ENCODE results near the gene TOR1AIP1. TPM values are rescaled to one million over a fixed set of nuclear protein-coding genes. Genes with fewer than 3 reads are reported as not detected.

TOR1AIP1 gene
- polyA plus RNA-seq, 2 of the 4 experiments (the other 2 are of a cell fraction): 31.3 to 38.4 TPM

DNA sequence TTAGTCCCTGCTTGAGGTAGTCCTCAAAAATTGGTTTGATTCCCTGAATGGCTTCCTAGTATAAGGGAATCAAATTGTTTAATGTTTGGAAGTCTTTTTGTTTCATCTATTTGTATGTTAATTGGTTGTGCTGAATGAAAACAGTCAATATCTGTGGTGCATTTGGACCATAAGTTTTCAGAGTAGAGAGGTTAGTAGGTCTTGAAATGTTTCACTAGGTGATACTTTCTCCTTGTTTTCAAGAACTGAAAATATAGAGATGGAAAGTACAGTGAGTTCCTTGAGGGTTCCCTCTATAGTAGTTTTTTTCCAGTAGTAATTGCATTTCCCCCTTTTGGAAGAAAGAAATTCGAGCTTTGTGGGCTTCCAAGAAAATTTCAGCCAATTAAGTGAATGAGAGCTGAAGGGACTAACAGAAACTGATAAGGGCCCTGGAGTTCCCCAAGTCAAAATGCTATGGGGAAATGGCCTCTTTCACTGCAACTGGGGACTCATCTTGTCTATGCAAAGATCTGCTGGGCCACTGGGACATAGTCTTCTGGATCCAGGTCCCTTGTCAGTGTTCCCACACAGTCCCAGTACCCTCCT, 53.9 kb downstream of the TOR1AIP1 start:
- WGBS (ENCODE audit: missing lambda C conversion rate): 16% methylated on average over 1 of the region's 1 CpG
- Histone ChIP-seq H3K9me3 (no peaks in the 10 kb centered on the region), H3K4me3 (no peak overlapping the region), H3K4me1 (peaks cover 11% of the 10 kb centered on the region; the same call in 2 of the 3 replicates), H3K27ac (no peak overlapping the region), H3K4me2 (no peak overlapping the region)
- TF ChIP-seq KDM5A (IDR thresholded peaks at IDR 0.05) (no peak), EHMT2 (IDR thresholded peaks at IDR 0.05; ENCODE audit: low read depth) (no peak), RCOR1 (IDR thresholded peaks at IDR 0.05; ENCODE audit: low read depth, low read length) (no peak), ZNF302 (CRISPR knock-in tag; IDR thresholded peaks at IDR 0.05) (no peak), HOXB5 (CRISPR knock-in tag; IDR thresholded peaks at IDR 0.05) (no peak), FOXS1 (CRISPR knock-in tag; IDR thresholded peaks at IDR 0.05) (no peak), MYC (IDR thresholded peaks at IDR 0.05; ENCODE audit: borderline replicate concordance, low read length) (no peak), POLR2A (IDR thresholded peaks at IDR 0.05; ENCODE audit: low read length) (no peak)
- TF ChIP-seq, protein P1, sequence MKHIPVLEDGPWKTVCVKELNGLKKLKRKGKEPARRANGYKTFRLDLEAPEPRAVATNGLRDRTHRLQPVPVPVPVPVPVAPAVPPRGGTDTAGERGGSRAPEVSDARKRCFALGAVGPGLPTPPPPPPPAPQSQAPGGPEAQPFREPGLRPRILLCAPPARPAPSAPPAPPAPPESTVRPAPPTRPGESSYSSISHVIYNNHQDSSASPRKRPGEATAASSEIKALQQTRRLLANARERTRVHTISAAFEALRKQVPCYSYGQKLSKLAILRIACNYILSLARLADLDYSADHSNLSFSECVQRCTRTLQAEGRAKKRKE (CRISPR knock-in tag; IDR thresholded peaks at IDR 0.05; ENCODE audit: low read depth): no peak
- TF ChIP-seq, protein P2, sequence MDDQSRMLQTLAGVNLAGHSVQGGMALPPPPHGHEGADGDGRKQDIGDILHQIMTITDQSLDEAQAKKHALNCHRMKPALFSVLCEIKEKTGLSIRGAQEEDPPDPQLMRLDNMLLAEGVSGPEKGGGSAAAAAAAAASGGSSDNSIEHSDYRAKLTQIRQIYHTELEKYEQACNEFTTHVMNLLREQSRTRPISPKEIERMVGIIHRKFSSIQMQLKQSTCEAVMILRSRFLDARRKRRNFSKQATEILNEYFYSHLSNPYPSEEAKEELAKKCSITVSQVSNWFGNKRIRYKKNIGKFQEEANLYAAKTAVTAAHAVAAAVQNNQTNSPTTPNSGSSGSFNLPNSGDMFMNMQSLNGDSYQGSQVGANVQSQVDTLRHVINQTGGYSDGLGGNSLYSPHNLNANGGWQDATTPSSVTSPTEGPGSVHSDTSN (IDR thresholded peaks at IDR 0.05): no peak
- TF ChIP-seq, protein P3, sequence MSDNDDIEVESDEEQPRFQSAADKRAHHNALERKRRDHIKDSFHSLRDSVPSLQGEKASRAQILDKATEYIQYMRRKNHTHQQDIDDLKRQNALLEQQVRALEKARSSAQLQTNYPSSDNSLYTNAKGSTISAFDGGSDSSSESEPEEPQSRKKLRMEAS (IDR thresholded peaks at IDR 0.05): no peak
- TF ChIP-seq, protein P4, sequence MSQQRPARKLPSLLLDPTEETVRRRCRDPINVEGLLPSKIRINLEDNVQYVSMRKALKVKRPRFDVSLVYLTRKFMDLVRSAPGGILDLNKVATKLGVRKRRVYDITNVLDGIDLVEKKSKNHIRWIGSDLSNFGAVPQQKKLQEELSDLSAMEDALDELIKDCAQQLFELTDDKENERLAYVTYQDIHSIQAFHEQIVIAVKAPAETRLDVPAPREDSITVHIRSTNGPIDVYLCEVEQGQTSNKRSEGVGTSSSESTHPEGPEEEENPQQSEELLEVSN (IDR thresholded peaks at IDR 0.05; ENCODE audit: borderline replicate concordance, low read depth): no peak
- TF ChIP-seq, protein P5, sequence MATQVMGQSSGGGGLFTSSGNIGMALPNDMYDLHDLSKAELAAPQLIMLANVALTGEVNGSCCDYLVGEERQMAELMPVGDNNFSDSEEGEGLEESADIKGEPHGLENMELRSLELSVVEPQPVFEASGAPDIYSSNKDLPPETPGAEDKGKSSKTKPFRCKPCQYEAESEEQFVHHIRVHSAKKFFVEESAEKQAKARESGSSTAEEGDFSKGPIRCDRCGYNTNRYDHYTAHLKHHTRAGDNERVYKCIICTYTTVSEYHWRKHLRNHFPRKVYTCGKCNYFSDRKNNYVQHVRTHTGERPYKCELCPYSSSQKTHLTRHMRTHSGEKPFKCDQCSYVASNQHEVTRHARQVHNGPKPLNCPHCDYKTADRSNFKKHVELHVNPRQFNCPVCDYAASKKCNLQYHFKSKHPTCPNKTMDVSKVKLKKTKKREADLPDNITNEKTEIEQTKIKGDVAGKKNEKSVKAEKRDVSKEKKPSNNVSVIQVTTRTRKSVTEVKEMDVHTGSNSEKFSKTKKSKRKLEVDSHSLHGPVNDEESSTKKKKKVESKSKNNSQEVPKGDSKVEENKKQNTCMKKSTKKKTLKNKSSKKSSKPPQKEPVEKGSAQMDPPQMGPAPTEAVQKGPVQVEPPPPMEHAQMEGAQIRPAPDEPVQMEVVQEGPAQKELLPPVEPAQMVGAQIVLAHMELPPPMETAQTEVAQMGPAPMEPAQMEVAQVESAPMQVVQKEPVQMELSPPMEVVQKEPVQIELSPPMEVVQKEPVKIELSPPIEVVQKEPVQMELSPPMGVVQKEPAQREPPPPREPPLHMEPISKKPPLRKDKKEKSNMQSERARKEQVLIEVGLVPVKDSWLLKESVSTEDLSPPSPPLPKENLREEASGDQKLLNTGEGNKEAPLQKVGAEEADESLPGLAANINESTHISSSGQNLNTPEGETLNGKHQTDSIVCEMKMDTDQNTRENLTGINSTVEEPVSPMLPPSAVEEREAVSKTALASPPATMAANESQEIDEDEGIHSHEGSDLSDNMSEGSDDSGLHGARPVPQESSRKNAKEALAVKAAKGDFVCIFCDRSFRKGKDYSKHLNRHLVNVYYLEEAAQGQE (IDR thresholded peaks at IDR 0.05): no peak
- TF ChIP-seq, protein P6, sequence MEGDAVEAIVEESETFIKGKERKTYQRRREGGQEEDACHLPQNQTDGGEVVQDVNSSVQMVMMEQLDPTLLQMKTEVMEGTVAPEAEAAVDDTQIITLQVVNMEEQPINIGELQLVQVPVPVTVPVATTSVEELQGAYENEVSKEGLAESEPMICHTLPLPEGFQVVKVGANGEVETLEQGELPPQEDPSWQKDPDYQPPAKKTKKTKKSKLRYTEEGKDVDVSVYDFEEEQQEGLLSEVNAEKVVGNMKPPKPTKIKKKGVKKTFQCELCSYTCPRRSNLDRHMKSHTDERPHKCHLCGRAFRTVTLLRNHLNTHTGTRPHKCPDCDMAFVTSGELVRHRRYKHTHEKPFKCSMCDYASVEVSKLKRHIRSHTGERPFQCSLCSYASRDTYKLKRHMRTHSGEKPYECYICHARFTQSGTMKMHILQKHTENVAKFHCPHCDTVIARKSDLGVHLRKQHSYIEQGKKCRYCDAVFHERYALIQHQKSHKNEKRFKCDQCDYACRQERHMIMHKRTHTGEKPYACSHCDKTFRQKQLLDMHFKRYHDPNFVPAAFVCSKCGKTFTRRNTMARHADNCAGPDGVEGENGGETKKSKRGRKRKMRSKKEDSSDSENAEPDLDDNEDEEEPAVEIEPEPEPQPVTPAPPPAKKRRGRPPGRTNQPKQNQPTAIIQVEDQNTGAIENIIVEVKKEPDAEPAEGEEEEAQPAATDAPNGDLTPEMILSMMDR (IDR thresholded peaks at IDR 0.05): no peak
- TF ChIP-seq, protein P7, sequence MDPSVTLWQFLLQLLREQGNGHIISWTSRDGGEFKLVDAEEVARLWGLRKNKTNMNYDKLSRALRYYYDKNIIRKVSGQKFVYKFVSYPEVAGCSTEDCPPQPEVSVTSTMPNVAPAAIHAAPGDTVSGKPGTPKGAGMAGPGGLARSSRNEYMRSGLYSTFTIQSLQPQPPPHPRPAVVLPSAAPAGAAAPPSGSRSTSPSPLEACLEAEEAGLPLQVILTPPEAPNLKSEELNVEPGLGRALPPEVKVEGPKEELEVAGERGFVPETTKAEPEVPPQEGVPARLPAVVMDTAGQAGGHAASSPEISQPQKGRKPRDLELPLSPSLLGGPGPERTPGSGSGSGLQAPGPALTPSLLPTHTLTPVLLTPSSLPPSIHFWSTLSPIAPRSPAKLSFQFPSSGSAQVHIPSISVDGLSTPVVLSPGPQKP (IDR thresholded peaks at IDR 0.05; ENCODE audit: low read depth, low read length): no peak
- CTCF ChIA-PET: interaction anchor here (0.9 to 1.2 kb wide), 2 partner anchors 10 to 15 kb away, joined by 3 read pairs; no protein-coding TSS in a partner anchor
- POLR2A ChIA-PET: no interaction called here
- DNase-seq (ENCODE audit: low read depth in 1 of 2, low spot score in 1 of 2): no peak
- no peak for FAIRE-seq
- ATAC-seq: no peak
